GM13976 (cell line): ENCODE data around the gene MAP2K7.
"Not testable (repeated sequence)": the region's sequence is repeated elsewhere in the genome, so short reads cannot be mapped to it uniquely, and the experiment has no call there.

Experiments
- DNase-seq: peaks from one replicate; pipeline ENCODE4 v3.0.0; 2012; ENCODE audit warnings: low spot score
- in situ Hi-C: fragments of 300-500 bp; cut with MboI; formaldehyde crosslinking; loops from one replicate; pipeline ENCODE4 v1.12.0; 2022; ENCODE audit warnings: low sequenced_read_pairs, mixed read lengths, inconsistent platforms; ENCODE audit not compliant: unreplicated experiment
- TF ChIP-seq, protein P1 (sequence below): IDR thresholded peaks from 2 replicates; pipeline ENCODE4 v1.5.1; 2012; ENCODE audit warnings: borderline replicate concordance, mild to moderate bottlenecking; ENCODE audit not compliant: insufficient read depth; ENCODE audit errors: extremely low read depth, missing control alignments, control extremely low read depth

Gene MAP2K7

DNA sequence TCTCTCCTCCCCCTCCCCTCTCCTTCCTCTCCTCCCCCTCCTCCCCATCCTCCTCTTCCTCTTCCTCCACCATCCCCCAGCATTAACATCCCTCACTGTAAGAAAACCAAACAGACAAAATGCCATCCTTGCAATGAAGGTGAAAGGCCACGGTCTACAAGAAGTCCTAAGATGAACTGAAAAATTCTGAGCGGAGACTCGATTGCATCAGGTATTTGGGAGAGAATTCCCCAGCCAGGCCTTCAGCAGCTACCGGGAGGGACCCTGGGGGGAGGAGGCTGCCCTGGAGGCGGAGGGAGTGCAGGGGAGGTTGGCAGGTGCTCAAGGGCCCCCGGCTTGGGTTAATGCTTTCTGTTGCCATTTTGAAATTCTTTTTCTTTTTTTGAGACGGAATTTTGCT lies 49.9 kb downstream of the MAP2K7 start:
- no peak for DNase-seq
- in situ Hi-C loops: no loop called here
- TF ChIP-seq, protein P1, sequence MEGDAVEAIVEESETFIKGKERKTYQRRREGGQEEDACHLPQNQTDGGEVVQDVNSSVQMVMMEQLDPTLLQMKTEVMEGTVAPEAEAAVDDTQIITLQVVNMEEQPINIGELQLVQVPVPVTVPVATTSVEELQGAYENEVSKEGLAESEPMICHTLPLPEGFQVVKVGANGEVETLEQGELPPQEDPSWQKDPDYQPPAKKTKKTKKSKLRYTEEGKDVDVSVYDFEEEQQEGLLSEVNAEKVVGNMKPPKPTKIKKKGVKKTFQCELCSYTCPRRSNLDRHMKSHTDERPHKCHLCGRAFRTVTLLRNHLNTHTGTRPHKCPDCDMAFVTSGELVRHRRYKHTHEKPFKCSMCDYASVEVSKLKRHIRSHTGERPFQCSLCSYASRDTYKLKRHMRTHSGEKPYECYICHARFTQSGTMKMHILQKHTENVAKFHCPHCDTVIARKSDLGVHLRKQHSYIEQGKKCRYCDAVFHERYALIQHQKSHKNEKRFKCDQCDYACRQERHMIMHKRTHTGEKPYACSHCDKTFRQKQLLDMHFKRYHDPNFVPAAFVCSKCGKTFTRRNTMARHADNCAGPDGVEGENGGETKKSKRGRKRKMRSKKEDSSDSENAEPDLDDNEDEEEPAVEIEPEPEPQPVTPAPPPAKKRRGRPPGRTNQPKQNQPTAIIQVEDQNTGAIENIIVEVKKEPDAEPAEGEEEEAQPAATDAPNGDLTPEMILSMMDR: no peak

DNA sequence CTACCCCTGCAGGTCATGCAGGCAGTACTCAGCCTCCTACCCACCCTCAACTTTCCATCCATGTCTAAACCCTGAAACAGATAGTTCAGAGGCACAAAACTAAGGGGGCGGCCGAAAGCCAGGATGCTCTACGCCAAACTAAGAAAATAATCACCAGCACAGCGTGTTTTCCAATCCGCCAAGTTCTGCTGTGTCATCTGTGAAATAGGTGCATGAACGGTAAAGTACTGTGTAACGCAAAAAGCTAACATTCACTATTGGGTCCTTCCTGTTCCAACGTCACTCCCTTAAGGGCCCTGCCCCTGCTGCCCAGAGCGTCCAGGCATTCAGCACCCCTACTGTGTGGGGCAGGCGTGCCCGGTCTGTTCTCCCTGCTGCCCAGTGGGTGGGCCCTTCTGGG lies 52.0 kb downstream of the MAP2K7 start:
- in situ Hi-C loops: no loop called here
- no peak for DNase-seq

DNA sequence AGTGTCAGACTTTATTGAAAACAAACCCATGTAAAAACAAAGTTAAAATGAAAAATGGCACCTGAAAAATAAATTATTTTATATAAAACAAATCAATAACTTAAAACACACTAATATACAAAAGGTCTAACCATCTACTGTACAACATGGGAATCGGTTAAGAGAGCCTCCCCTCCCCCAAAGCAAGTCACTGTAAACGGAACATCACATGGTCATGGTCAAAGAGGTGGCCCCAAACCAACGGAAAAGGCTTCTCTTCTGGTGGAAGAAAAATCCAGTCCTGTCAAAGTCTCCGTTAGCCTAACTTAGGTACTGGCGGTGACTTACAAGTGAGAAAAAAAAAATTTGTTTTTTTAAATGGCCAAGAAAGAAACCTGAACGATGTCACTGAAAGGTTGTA lies 55.5 kb downstream of the MAP2K7 start:
- TF ChIP-seq, protein P1: no peak
- no peak for DNase-seq
- in situ Hi-C loops: no loop called here

More for the DNA sequence above, 52.0 kb downstream of the MAP2K7 start:
- TF ChIP-seq, protein P1: no peak

DNA sequence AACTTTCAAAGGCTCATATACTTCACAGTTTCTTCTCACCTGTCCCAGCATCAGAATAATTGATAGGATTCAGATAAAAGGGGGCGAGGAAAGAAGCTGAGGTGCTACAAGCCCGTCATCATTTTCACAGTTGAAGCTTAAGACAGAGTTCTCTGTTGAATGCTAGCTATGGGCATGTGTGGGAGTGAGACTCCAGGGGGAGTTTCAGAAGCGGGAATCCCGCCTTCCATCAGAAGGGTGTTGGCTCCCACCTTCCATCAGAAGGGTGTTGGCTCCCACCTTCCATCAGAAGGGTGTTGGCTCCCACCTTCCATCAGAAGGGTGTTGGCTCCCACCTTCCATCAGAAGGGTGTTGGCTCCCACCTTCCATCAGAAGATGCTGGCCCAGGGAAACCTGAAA lies 57.4 kb downstream of the MAP2K7 start:
- DNase-seq, in situ Hi-C loops: not testable (repeated sequence)

DNA sequence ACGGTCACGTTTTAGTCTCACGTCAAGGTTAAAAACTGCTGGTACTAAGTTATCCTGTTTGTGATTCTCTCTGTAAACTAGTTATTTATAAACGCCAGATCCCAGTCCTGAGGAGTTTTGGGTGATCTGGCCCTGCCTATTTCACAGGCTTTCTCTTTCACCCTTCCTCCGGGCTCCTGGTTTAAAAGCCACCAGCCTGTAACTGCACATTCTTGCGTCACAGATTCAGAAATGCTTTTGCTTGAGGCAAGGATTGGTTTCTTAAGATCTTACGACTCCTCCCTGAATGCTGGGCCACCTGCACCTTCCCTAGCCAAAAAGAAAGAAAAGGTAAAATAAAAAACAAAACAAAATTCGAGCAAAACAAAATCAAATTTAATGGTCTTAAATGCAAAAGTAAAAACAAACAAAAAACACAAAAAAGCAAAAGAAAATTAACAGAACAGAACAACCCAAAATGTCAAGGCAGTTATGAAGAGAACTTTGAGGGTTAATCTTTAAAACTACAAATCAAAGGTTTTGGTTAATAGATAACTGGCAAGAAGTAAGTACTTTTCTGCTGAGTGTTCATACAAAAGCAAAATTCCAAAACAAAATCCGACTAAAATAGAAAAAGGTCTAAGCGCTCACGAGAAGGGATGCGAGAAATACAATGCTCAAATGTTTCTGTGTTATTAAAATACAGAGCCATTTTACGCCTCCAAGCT lies 58.4 kb downstream of the MAP2K7 start:
- DNase-seq: no peak
- TF ChIP-seq, protein P1: no peak
- in situ Hi-C loops: no loop called here

DNA sequence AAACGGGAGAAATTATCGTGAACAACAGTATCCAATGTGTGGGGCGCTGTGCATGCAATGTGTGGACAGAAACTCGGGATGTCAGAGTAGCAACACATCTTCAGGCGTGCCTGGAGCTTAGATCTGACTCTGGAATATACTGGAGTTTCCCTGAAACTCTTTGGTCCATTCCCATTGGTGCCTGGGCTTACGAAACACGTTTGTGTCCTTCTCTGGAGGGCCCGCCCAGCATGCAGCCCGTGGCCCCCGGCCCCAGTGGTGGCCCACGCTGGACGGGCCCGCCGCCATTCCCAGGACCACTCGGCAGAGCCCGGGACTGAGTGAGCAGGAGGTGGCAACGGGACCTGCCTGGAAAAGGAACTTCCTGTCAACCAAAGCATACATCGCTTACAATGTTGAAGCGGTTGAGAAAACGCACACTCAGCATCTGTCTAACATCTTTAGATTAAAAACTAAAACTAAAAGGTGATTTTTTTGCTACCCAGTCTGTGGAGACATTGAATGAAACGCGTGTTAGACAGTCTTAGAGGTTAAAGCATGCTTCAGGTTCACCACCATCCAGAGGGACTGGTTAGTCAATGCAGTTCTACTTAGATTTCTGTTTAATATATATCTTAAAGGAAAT lies 59.1 kb downstream of the MAP2K7 start:
- in situ Hi-C loops: no loop called here
- TF ChIP-seq, protein P1: no peak
- DNase-seq: no peak

DNA sequence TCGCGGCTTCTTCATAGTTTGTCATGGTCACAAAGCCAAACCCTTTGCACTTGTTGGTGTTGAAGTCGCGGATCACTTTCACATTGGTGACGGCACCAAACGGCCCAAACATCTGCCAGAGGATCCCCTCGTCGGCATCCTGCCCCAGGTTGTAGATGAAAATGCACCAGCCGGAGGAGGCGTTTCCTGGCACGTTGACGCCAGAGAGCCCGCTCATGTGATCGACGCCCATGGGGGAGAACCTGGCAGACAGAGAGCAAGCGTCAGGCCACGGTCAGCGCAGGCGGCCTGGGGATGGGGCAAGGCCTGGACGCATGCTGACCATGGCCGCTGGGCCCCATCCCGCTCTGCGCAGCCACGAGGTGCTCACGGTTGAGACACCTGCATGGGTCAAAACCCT lies 59.9 kb downstream of the MAP2K7 start:
- TF ChIP-seq, protein P1: no peak
- no peak for DNase-seq
- in situ Hi-C loops: no loop called here
